Caco-2 (cell line): Measurements from ENCODE around the gene SLC9A6. TPM values are rescaled to one million over a fixed set of nuclear protein-coding genes. Genes with fewer than 3 reads are reported as not detected.

Experiments
- BruUV-seq: library from RNA; stranded (reverse); fragments of 400-500 nt; replicated peaks from 2 replicates; lab custom pipeline; 2021; lab: Mats Ljungman, UMichigan
- CTCF ChIA-PET: fragments of 300-600 bp; sonication (Branson Sonifier 250); formaldehyde crosslinking; loops from one replicate; lab custom pipeline; 2022; ENCODE audit warnings: antibody characterized with exemption; lab: Charles Lee
- POLR2A ChIA-PET: fragments of 300-600 bp; sonication (Branson Sonifier 250); formaldehyde crosslinking; loops from one replicate; lab custom pipeline; 2022; ENCODE audit warnings: antibody characterized with exemption; lab: Charles Lee
- DNase-seq, 2 experiments: peaks; one replicate each; pipeline versions ENCODE4 v3.0.0 to v3.0.0-alpha.2; 2020 to 2022
- H3K27me3 ChIP-seq: replicated peaks from 2 replicates; pipeline ENCODE4 v1.6.0; 2011; ENCODE audit warnings: low read length; ENCODE audit not compliant: control insufficient read depth, insufficient read depth
- H3K36me3 ChIP-seq: 2 replicates; pipeline ENCODE4 v1.5.1; 2011; ENCODE audit warnings: low read length; ENCODE audit not compliant: control insufficient read depth, insufficient read depth
- H3K4me1 ChIP-seq: fragments of 250-450 bp; sonication (Bioruptor Pico); 2 replicates; pipeline ENCODE4 v1.5.1; 2020; ENCODE audit warnings: mild to moderate bottlenecking
- H3K4me3 ChIP-seq: 2 replicates; pipeline ENCODE4 v1.5.1; 2011; ENCODE audit warnings: low read depth, mild to moderate bottlenecking, control low read depth, low read length
- H3K9me3 ChIP-seq: fragments of 250-450 bp; sonication (Bioruptor Pico); 2 replicates; pipeline ENCODE4 v1.5.1; 2020; ENCODE audit warnings: mild to moderate bottlenecking, moderate library complexity
- H3K27ac Mint-ChIP-seq: one replicate; pipeline ENCODE4 v1.8.0; 2022; ENCODE audit warnings: mixed read lengths; ENCODE audit not compliant: unreplicated experiment
- H3K27me3 Mint-ChIP-seq: one replicate; pipeline ENCODE4 v1.8.0; 2022; ENCODE audit warnings: mixed read lengths; ENCODE audit not compliant: insufficient read depth, unreplicated experiment
- H3K36me3 Mint-ChIP-seq: one replicate; pipeline ENCODE4 v1.8.0; 2022; ENCODE audit warnings: mild to moderate bottlenecking, mixed read lengths; ENCODE audit not compliant: insufficient read depth, unreplicated experiment
- H3K4me1 Mint-ChIP-seq: one replicate; pipeline ENCODE4 v1.8.0; 2022; ENCODE audit warnings: low read depth, mixed read lengths; ENCODE audit not compliant: unreplicated experiment
- H3K4me3 Mint-ChIP-seq: one replicate; pipeline ENCODE4 v1.8.0; 2022; ENCODE audit warnings: mild to moderate bottlenecking, moderate library complexity, mixed read lengths; ENCODE audit not compliant: unreplicated experiment
- H3K9me3 Mint-ChIP-seq: one replicate; pipeline ENCODE4 v1.8.0; 2022; ENCODE audit warnings: mixed read lengths; ENCODE audit not compliant: unreplicated experiment
- CTCF ChIP-seq, 2 experiments: fragments of 200-600 bp in 1 of 2; IDR thresholded peaks; 1 replicate in 1 of 2; 2 replicates in 1 of 2; pipeline versions ENCODE4 v1.5.1 to v1.8.0; 2011 to 2022; ENCODE audit warnings: antibody characterized with exemption in 1 of 2, control low read depth in 1 of 2, inconsistent platforms in 1 of 2, low read depth in 1 of 2, low read length in 1 of 2, mild to moderate bottlenecking in 1 of 2, moderate library complexity in 1 of 2; ENCODE audit not compliant: insufficient read depth in 1 of 2, severe bottlenecking in 1 of 2, unreplicated experiment in 1 of 2
- intact Hi-C: fragments of 100-400 bp; cut with micrococcal nuclease; formaldehyde crosslinking; loops from one replicate; pipeline ENCODE4 v1.10.0; 2022; ENCODE audit not compliant: unreplicated experiment
- total RNA-seq: library from RNA; stranded (reverse); gene quantifications from 2 replicates; pipeline ENCODE4 v1.2.3, GENCODE V29; 2022

Gene SLC9A6
- total RNA-seq, 1 experiment from 2014 or later: 9.9 TPM

GRCh38 chrX:136067966-136068365 lies 82.7 kb downstream of the SLC9A6 start:
- Histone ChIP-seq H3K36me3 (no peaks in the 10 kb centered on the region), H3K4me1 (no peaks in the 10 kb centered on the region), H3K27me3 (no peaks in the 10 kb centered on the region), H3K4me3 (no peak overlapping the region), H3K9me3 (no peaks in the 10 kb centered on the region)
- DNase-seq: no peak
- intact Hi-C loops: no loop called here
- Mint-ChIP-seq H3K9me3 (no peaks in the 10 kb centered on the region), H3K36me3 (no peaks in the 10 kb centered on the region), H3K4me1 (no peaks in the 10 kb centered on the region), H3K27ac (no peak overlapping the region), H3K4me3 (no peak overlapping the region), H3K27me3 (peaks cover 18% of the 10 kb centered on the region)
- TF ChIP-seq CTCF (IDR thresholded peaks at IDR 0.05; ENCODE audit: insufficient read depth in 1 of 2, low read depth in 1 of 2, low read length in 1 of 2, severe bottlenecking in 1 of 2, unreplicated experiment in 1 of 2): no peak
- no TSS peak for BruUV-seq
- ChIA-PET POLR2A (no interaction called here), CTCF (no interaction called here)

- H3K4me1 Mint-ChIP-seq: no peaks in the 10 kb centered on the region
- intact Hi-C loops: no loop called here
- ChIA-PET CTCF (no interaction called here), POLR2A (interaction anchor here (0.6 kb wide), 1 partner anchor 20 kb away, joined by 3 read pairs; no protein-coding TSS in a partner anchor)
- H3K9me3 Mint-ChIP-seq: no peaks in the 10 kb centered on the region
- peaks cover 24% of the 10 kb centered on the region for H3K27me3 Mint-ChIP-seq
- Histone ChIP-seq H3K27me3 (no peaks in the 10 kb centered on the region), H3K4me3 (no peak overlapping the region), H3K36me3 (no peaks in the 10 kb centered on the region), H3K9me3 (no peaks in the 10 kb centered on the region), H3K4me1 (no peaks in the 10 kb centered on the region)
- no peak overlapping the region for H3K4me3 Mint-ChIP-seq
- BruUV-seq: no TSS peak
- no peaks in the 10 kb centered on the region for H3K36me3 Mint-ChIP-seq
- H3K27ac Mint-ChIP-seq: no peak overlapping the region
- no peak for TF ChIP-seq CTCF (IDR thresholded peaks at IDR 0.05; ENCODE audit: insufficient read depth in 1 of 2, low read depth in 1 of 2, low read length in 1 of 2, severe bottlenecking in 1 of 2, unreplicated experiment in 1 of 2)
- no peak for DNase-seq
These were observed 91.7 kb downstream of the SLC9A6 start for GRCh38 chrX:136076942-136077341.

DNA sequence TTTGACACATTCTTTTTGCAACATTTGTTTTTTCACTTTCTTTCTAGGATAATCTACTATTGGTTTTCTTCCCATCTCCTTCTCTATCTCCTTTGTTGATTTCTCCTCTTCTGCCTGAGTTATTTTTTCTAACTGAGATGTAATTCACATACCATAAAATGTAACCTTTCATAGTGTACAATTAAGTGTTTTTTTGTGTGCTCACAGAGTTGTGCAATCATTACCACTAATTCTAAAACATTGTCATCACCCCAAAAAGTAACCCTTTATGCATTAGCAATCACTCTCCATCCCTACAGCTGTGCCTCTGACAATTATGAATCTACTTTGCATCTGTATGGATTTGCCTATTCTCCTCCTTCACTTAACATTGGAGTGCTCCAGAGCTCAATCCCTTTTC lies 95.5 kb downstream of the SLC9A6 start:
- H3K27me3 ChIP-seq: no peaks in the 10 kb centered on the region
- no peaks in the 10 kb centered on the region for H3K9me3 ChIP-seq
- Mint-ChIP-seq H3K36me3 (no peaks in the 10 kb centered on the region), H3K27me3 (peaks cover 23% of the 10 kb centered on the region), H3K27ac (no peak overlapping the region), H3K9me3 (no peaks in the 10 kb centered on the region), H3K4me1 (no peaks in the 10 kb centered on the region), H3K4me3 (no peak overlapping the region)
- no peaks in the 10 kb centered on the region for H3K36me3 ChIP-seq
- H3K4me1 ChIP-seq: no peaks in the 10 kb centered on the region
- TF ChIP-seq CTCF (IDR thresholded peaks at IDR 0.05; ENCODE audit: insufficient read depth in 1 of 2, low read depth in 1 of 2, low read length in 1 of 2, severe bottlenecking in 1 of 2, unreplicated experiment in 1 of 2): no peak
- intact Hi-C loops: no loop called here
- no peak for DNase-seq
- CTCF ChIA-PET: no interaction called here
- BruUV-seq: no TSS peak
- POLR2A ChIA-PET: no interaction called here
- H3K4me3 ChIP-seq: no peak overlapping the region
